Right lobe of liver (tissue), 6 donors: Measurements from ENCODE around the gene PHEX. TPM values are rescaled to one million over a fixed set of nuclear protein-coding genes. Genes with fewer than 3 reads are reported as not detected.

Experiments
- ATAC-seq, 4 donors: fragments of 200-7000 bp; cut with Tn5 transposase; one replicate each; pipeline ENCODE4 v1.9.1; 2020; ENCODE audit warnings: mild to moderate bottlenecking in 4 of 4, moderate library complexity in 4 of 4
- DNase-seq, 3 donors: peaks; one replicate each; pipeline ENCODE4 v3.0.0-alpha.2; 2020
- H3K27ac ChIP-seq, 3 donors: fragments of 200-600 bp; one replicate each; pipeline ENCODE4 v1.8.0; 2022
- H3K27me3 ChIP-seq, 2 donors: fragments of 200-600 bp; one replicate each; pipeline ENCODE4 v1.8.0; 2022
- H3K36me3 ChIP-seq, 4 donors: fragments of 200-600 bp; sonication (generic) in 1 of 4; one replicate each; pipeline versions ENCODE4 v1.5.1 to v1.8.0; 2017 to 2022; ENCODE audit warnings: control low read depth in 1 of 4
- H3K4me1 ChIP-seq, 4 donors: fragments of 200-600 bp; sonication (generic) in 1 of 4; one replicate each; pipeline versions ENCODE4 v1.5.1 to v1.8.0; 2017 to 2022; ENCODE audit warnings: control low read depth in 1 of 4
- H3K4me3 ChIP-seq, 3 donors: fragments of 200-600 bp; one replicate each; pipeline ENCODE4 v1.8.0; 2022
- H3K9me3 ChIP-seq, 4 donors: fragments of 200-600 bp; sonication (generic) in 1 of 4; one replicate each; pipeline versions ENCODE4 v1.5.1 to v1.8.0; 2017 to 2022; ENCODE audit warnings: control low read depth in 1 of 4
- POLR2A ChIP-seq: fragments of 450-650 bp; IDR thresholded peaks from one replicate; pipeline ENCODE4 v1.6.1; 2017; ENCODE audit warnings: antibody characterized with exemption, mild to moderate bottlenecking
- WGBS: methylation state at CpG from one replicate; pipeline ENCODE4 v1.1.6; 2018; ENCODE audit warnings: low coverage, low lambda C conversion rate; ENCODE audit not compliant: insufficient coverage; ENCODE audit errors: missing lambda C conversion rate; 5-methylcytosine and 5-hydroxymethylcytosine counted together
- intact Hi-C, 2 donors: fragments of 100-400 bp; cut with DNase I; formaldehyde crosslinking; loops; one replicate each; pipeline versions ENCODE4 v1.11.2 to v1.14.1; 2022
- total RNA-seq, 6 experiments: library from RNA; depleted of rRNA in 2 of 6; stranded (reverse); fragments of >200 nt in 2 of 6; fragmentation: NEBNext Ultra II Directional in 3 of 6; extraction: Animal tissue kit (Norgen Biotek cat#: 25700) in 3 of 6; gene quantifications; one replicate each; pipeline versions ENCODE4 v1.1.0 to v1.2.4, GENCODE V29; 2016 to 2023
- TF ChIP-seq, protein P1 (sequence below), 4 donors: fragments of 200-600 bp in 3 of 4; fragments of 450-650 bp in 1 of 4; IDR thresholded peaks; one replicate each; pipeline versions ENCODE4 v1.5.1 to v1.8.0; 2016 to 2022; ENCODE audit warnings: antibody characterized with exemption in 4 of 4, mild to moderate bottlenecking in 2 of 4
- donor health status: DM: no; HTN: yes; CAD: no.
- donor health status: DM: no; HTN: no; CAD: no.
- donor health status: DM: no; HTN: no; CAD: no.
- donor health status: DM: no; HTN: yes; CAD: no.
- donor health status: DM: no; HTN: yes; CAD: no.

Gene PHEX
- total RNA-seq, 6 experiments from 2014 or later, result 0.13 TPM; not detected in 5

DNA sequence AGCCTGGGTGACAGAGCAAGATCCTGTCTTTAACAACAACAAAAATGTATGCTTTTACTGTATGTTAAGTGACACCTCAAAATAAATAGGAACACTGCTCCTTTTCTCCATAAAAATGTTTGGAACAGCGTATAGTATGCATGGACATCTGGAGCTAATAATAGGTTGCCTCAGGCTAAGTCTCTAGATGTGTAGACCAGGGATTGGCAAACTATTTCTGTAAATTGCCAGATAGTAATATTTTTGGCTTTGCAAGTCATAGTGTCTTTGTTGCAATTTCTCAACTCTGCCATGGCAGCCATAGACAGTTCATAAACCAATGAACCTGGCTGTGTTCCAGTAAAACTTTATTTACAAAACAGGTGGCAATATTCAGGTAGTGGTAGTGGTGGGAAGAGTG lies 164.0 kb downstream of the PHEX start:
- Histone ChIP-seq H3K4me1 (no peaks in the 10 kb centered on the region), H3K9me3 (no peaks in the 10 kb centered on the region), H3K4me3 (no peak overlapping the region), H3K36me3 (no peaks in the 10 kb centered on the region), H3K27ac (no peak overlapping the region), H3K27me3 (no peaks in the 10 kb centered on the region)
- DNase-seq (no peak), ATAC-seq (no peak)
- 67% methylated on average over 1 of the region's 1 CpG for WGBS
- no peak for TF ChIP-seq POLR2A
- TF ChIP-seq, protein P1, sequence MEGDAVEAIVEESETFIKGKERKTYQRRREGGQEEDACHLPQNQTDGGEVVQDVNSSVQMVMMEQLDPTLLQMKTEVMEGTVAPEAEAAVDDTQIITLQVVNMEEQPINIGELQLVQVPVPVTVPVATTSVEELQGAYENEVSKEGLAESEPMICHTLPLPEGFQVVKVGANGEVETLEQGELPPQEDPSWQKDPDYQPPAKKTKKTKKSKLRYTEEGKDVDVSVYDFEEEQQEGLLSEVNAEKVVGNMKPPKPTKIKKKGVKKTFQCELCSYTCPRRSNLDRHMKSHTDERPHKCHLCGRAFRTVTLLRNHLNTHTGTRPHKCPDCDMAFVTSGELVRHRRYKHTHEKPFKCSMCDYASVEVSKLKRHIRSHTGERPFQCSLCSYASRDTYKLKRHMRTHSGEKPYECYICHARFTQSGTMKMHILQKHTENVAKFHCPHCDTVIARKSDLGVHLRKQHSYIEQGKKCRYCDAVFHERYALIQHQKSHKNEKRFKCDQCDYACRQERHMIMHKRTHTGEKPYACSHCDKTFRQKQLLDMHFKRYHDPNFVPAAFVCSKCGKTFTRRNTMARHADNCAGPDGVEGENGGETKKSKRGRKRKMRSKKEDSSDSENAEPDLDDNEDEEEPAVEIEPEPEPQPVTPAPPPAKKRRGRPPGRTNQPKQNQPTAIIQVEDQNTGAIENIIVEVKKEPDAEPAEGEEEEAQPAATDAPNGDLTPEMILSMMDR (IDR thresholded peaks at IDR 0.05), result no peak
- intact Hi-C loops, result no loop called here

DNA sequence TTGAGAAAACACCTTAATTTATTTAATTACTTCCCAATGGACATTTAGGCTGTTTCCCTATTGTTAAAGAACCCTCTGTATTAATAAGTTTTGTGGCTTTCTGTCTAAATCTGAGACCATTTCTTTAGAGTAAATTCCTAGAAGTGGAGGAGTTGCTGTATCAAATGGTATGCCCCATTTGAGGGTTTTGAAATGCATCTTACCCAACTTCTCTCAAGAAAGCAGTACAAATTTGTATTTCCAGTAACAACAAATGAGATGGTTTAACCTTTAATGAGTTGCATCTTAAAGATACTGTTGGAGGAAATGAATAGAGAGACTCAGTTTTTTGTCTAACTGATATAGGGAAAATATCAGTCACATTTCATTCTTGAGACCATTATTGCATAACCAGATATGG lies 170.1 kb downstream of the PHEX start:
- Histone ChIP-seq H3K4me3 (no peak overlapping the region), H3K27ac (no peak overlapping the region), H3K4me1 (no peaks in the 10 kb centered on the region), H3K9me3 (no peaks in the 10 kb centered on the region), H3K27me3 (no peaks in the 10 kb centered on the region), H3K36me3 (no peaks in the 10 kb centered on the region)
- TF ChIP-seq, protein P1 (IDR thresholded peaks at IDR 0.05), result no peak
- TF ChIP-seq POLR2A, result no peak
- DNase-seq (no peak), ATAC-seq (no peak)
- intact Hi-C loops, result no loop called here

DNA sequence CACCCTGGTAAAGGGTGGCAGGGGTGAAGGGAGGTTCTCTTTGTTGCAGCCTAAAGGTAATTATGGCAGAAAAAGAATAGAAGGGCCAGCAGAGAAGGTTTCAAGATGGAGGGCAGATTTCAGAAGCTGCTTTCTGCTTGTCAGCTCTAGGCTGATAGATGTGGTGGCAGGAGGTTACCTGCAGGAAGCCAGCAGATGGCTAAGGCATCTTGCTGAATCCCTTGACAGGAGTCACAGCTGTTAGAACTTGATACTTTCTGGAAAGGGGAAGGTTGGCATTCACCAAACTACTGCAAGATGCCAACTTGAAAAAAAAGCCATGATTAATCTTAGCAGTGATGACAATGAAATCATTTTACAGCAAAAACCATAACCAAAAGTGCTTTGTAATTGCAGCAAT lies 171.1 kb downstream of the PHEX start:
- no peaks in the 10 kb centered on the region for H3K4me1 ChIP-seq
- peaks cover 0 to 1% of the 10 kb centered on the region in 2 donors for H3K27me3 ChIP-seq
- no peaks in the 10 kb centered on the region for H3K36me3 ChIP-seq
- H3K27ac ChIP-seq, result no peak overlapping the region
- no peak for ATAC-seq
- intact Hi-C loops, result no loop called here
- no peak for DNase-seq
- H3K4me3 ChIP-seq, result no peak overlapping the region
- H3K9me3 ChIP-seq, result no peaks in the 10 kb centered on the region
- TF ChIP-seq, protein P1 (IDR thresholded peaks at IDR 0.05), result no peak
- no peak for TF ChIP-seq POLR2A

DNA sequence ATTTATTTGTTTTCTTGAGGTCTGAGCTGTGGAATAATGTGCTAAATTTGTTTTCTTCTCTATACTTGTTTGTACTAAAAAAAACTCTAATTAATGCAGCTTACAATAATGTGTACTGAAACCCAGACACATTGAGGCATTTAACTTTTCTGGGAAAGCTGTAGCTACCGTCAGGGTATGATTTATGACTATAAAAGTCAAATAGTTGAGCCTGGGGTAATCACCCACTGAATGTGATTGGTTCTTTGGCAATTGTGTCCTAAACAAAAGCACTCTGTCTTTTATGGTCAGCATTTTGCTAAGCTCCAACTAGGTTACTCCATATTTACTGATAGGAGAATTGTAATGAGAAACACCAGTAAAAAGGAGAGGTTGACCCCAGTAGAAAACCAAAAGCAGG lies 174.7 kb downstream of the PHEX start:
- H3K4me3 ChIP-seq, result no peak overlapping the region
- H3K27ac ChIP-seq, result no peak overlapping the region
- intact Hi-C loops, result no loop called here
- H3K4me1 ChIP-seq, result no peaks in the 10 kb centered on the region
- H3K9me3 ChIP-seq, result no peaks in the 10 kb centered on the region
- no peaks in the 10 kb centered on the region for H3K36me3 ChIP-seq
- TF ChIP-seq, protein P1 (IDR thresholded peaks at IDR 0.05), result no peak
- TF ChIP-seq POLR2A, result no peak
- H3K27me3 ChIP-seq, result peaks cover 0 to 4% of the 10 kb centered on the region in 2 donors
- ATAC-seq, result no peak
- DNase-seq, result no peak
- 32% methylated on average over 1 of the region's 1 CpG for WGBS

DNA sequence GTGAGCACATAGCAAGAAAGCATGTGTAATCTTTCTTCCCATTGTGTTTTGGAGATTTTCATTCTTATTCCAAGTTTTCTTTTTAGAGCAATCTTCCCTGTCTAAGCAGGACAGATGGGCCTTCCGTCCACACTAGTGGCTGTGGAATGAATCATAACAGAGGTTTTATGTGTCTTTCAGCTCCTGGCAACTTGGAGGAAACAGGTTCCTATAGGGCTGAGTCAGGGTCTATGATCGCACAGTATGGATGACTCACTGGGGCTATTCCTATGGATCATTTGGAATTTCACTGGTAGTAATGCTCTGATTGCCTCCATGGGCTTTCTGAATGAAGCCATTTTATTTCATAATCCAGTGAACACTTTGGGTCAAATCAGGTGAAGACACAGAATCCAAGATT lies 188.8 kb downstream of the PHEX start:
- Histone ChIP-seq H3K36me3 (no peaks in the 10 kb centered on the region), H3K4me1 (no peaks in the 10 kb centered on the region), H3K9me3 (no peaks in the 10 kb centered on the region), H3K27me3 (no peaks in the 10 kb centered on the region), H3K27ac (no peak overlapping the region), H3K4me3 (no peak overlapping the region)
- WGBS, result 57% methylated on average over 2 of the region's 2 CpGs
- no peak for DNase-seq
- TF ChIP-seq, protein P1 (IDR thresholded peaks at IDR 0.05), result no peak
- TF ChIP-seq POLR2A, result no peak
- intact Hi-C loops, result no loop called here
- ATAC-seq, result no peak
